Activated T-cell treated with anti-CD3 and anti-CD28 coated beads, Interleukin-2, amount 50 U/mL, for 4 hours (primary cell): ENCODE measurements around the gene KIF25. TPM values are rescaled to one million over a fixed set of nuclear protein-coding genes. Genes with fewer than 3 reads are reported as not detected.
"Not testable (repeated sequence)": the region's sequence is repeated elsewhere in the genome, so short reads cannot be mapped to it uniquely, and the experiment has no call there.

ENCODE experiments used
- ATAC-seq, 2 donors: fragments of 200-7000 bp; cut with Tn5 transposase; one replicate each; pipeline ENCODE4 v1.10.0; 2021
- DNase-seq: peaks from one replicate; pipeline ENCODE4 v3.0.0-alpha.2; 2020
- H3K27me3 Mint-ChIP-seq: one replicate; pipeline ENCODE4 v1.8.0; 2021; ENCODE audit warnings: low read depth, mixed read lengths
- H3K36me3 Mint-ChIP-seq: one replicate; pipeline ENCODE4 v1.8.0; 2022; ENCODE audit warnings: mixed read lengths; ENCODE audit not compliant: insufficient read depth
- H3K4me1 Mint-ChIP-seq: one replicate; pipeline ENCODE4 v1.8.0; 2021; ENCODE audit warnings: low read depth, mixed read lengths
- H3K4me3 Mint-ChIP-seq: one replicate; pipeline ENCODE4 v1.8.0; 2021; ENCODE audit warnings: mild to moderate bottlenecking, moderate library complexity, mixed read lengths
- H3K9me3 Mint-ChIP-seq: one replicate; pipeline ENCODE4 v1.8.0; 2021; ENCODE audit warnings: mixed read lengths
- total RNA-seq, 3 donors: library from RNA; stranded (reverse); gene quantifications; one replicate each; pipeline ENCODE4 v1.2.1, GENCODE V29; 2021

KIF25 gene
- total RNA-seq, 3 donors from 2014 or later, result not detected

- H3K36me3 Mint-ChIP-seq, result no peaks in the 10 kb centered on the region
- no peak overlapping the region for H3K4me3 Mint-ChIP-seq
- H3K9me3 Mint-ChIP-seq, result no peaks in the 10 kb centered on the region
- H3K27me3 Mint-ChIP-seq, result no peaks in the 10 kb centered on the region
- no peaks in the 10 kb centered on the region for H3K4me1 Mint-ChIP-seq
- ATAC-seq, result no peak
- DNase-seq, result no peak
Measured at GRCh38 chr6:168073937-168074730, 76.7 kb downstream of the KIF25 start.

GRCh38 chr6:168075216-168075615 lies 77.7 kb downstream of the KIF25 start:
- no peak overlapping the region for H3K4me3 Mint-ChIP-seq
- H3K9me3 Mint-ChIP-seq, result no peaks in the 10 kb centered on the region
- DNase-seq (no peak), ATAC-seq (no peak)
- H3K4me1 Mint-ChIP-seq, result no peaks in the 10 kb centered on the region
- no peaks in the 10 kb centered on the region for H3K27me3 Mint-ChIP-seq
- no peaks in the 10 kb centered on the region for H3K36me3 Mint-ChIP-seq

GRCh38 chr6:168075787-168076202 lies 78.3 kb downstream of the KIF25 start:
- no peak for DNase-seq
- Mint-ChIP-seq H3K4me1 (no peaks in the 10 kb centered on the region), H3K9me3 (no peaks in the 10 kb centered on the region), H3K36me3 (no peaks in the 10 kb centered on the region), H3K27me3 (no peaks in the 10 kb centered on the region), H3K4me3 (no peak overlapping the region)
- ATAC-seq, result no peak

- not testable (repeated sequence) for H3K4me1 Mint-ChIP-seq, H3K36me3 Mint-ChIP-seq, ATAC-seq
Measured at GRCh38 chr6:168077401-168077800, 79.9 kb downstream of the KIF25 start.

GRCh38 chr6:168078175-168078942 lies 80.9 kb downstream of the KIF25 start:
- no peaks in the 10 kb centered on the region for H3K27me3 Mint-ChIP-seq
- no peaks in the 10 kb centered on the region for H3K36me3 Mint-ChIP-seq
- ATAC-seq (no peak), DNase-seq (no peak)
- no peaks in the 10 kb centered on the region for H3K9me3 Mint-ChIP-seq
- H3K4me1 Mint-ChIP-seq, result no peaks in the 10 kb centered on the region
- H3K4me3 Mint-ChIP-seq, result no peak overlapping the region

More at GRCh38 chr6:168077401-168077800, 79.9 kb downstream of the KIF25 start:
- H3K27me3 Mint-ChIP-seq, H3K4me3 Mint-ChIP-seq, DNase-seq, H3K9me3 Mint-ChIP-seq: not testable (repeated sequence)

GRCh38 chr6:168078943-168079405 lies 81.5 kb downstream of the KIF25 start, which contains the start of gene FRMD1:
Gene FRMD1, minus strand, starts transcription at chr6:168079212. Its CDS starts 118 bp downstream, at chr6:168079094.
- Mint-ChIP-seq H3K36me3 (no peaks in the 10 kb centered on the region), H3K27me3 (no peaks in the 10 kb centered on the region), H3K4me1 (no peaks in the 10 kb centered on the region), H3K9me3 (no peaks in the 10 kb centered on the region), H3K4me3 (no peak within 1 kb of the TSS)
- DNase-seq, result no peak
- no peak for ATAC-seq

GRCh38 chr6:168080393-168081077 lies 83.1 kb downstream of the KIF25 start:
- no peak for DNase-seq
- no peak for ATAC-seq
- Mint-ChIP-seq H3K36me3 (no peaks in the 10 kb centered on the region), H3K4me3 (no peak overlapping the region), H3K4me1 (no peaks in the 10 kb centered on the region), H3K27me3 (no peaks in the 10 kb centered on the region), H3K9me3 (no peaks in the 10 kb centered on the region)

GRCh38 chr6:168081858-168082546 lies 84.5 kb downstream of the KIF25 start:
- Mint-ChIP-seq H3K4me3 (no peak overlapping the region), H3K36me3 (no peaks in the 10 kb centered on the region), H3K27me3 (no peaks in the 10 kb centered on the region), H3K9me3 (no peaks in the 10 kb centered on the region), H3K4me1 (no peaks in the 10 kb centered on the region)
- ATAC-seq (no peak), DNase-seq (no peak)

- H3K4me1 Mint-ChIP-seq, result no peaks in the 10 kb centered on the region
- H3K36me3 Mint-ChIP-seq, result no peaks in the 10 kb centered on the region
- ATAC-seq (no peak), DNase-seq (no peak)
- H3K4me3 Mint-ChIP-seq, result no peak overlapping the region
- no peaks in the 10 kb centered on the region for H3K9me3 Mint-ChIP-seq
- no peaks in the 10 kb centered on the region for H3K27me3 Mint-ChIP-seq
Measured at GRCh38 chr6:168082860-168083513, 85.5 kb downstream of the KIF25 start.

- no peaks in the 10 kb centered on the region for H3K9me3 Mint-ChIP-seq
- no peak for ATAC-seq
- H3K27me3 Mint-ChIP-seq, result no peaks in the 10 kb centered on the region
- H3K36me3 Mint-ChIP-seq, result no peaks in the 10 kb centered on the region
- no peaks in the 10 kb centered on the region for H3K4me1 Mint-ChIP-seq
- DNase-seq, result no peak
- no peak overlapping the region for H3K4me3 Mint-ChIP-seq
Measured at GRCh38 chr6:168083514-168083885, 86.0 kb downstream of the KIF25 start.

GRCh38 chr6:168084465-168085160 lies 87.1 kb downstream of the KIF25 start:
- Mint-ChIP-seq H3K4me1 (no peaks in the 10 kb centered on the region), H3K9me3 (no peaks in the 10 kb centered on the region), H3K36me3 (no peaks in the 10 kb centered on the region), H3K27me3 (no peaks in the 10 kb centered on the region), H3K4me3 (no peak overlapping the region)
- DNase-seq (no peak), ATAC-seq (no peak)

GRCh38 chr6:168086066-168086465 lies 88.6 kb downstream of the KIF25 start:
- H3K4me3 Mint-ChIP-seq, result no peak overlapping the region
- no peaks in the 10 kb centered on the region for H3K27me3 Mint-ChIP-seq
- H3K9me3 Mint-ChIP-seq, result no peaks in the 10 kb centered on the region
- DNase-seq, result no peak
- no peak for ATAC-seq
- no peaks in the 10 kb centered on the region for H3K36me3 Mint-ChIP-seq
- H3K4me1 Mint-ChIP-seq, result no peaks in the 10 kb centered on the region

GRCh38 chr6:168086616-168087015 lies 89.1 kb downstream of the KIF25 start:
- ATAC-seq (no peak), DNase-seq (no peak)
- no peak overlapping the region for H3K4me3 Mint-ChIP-seq
- H3K36me3 Mint-ChIP-seq, result no peaks in the 10 kb centered on the region
- no peaks in the 10 kb centered on the region for H3K4me1 Mint-ChIP-seq
- H3K9me3 Mint-ChIP-seq, result no peaks in the 10 kb centered on the region
- no peaks in the 10 kb centered on the region for H3K27me3 Mint-ChIP-seq
